Activated CD4-positive, alpha-beta memory T cell treated with anti-CD3 and anti-CD28 coated beads, Interleukin-2, amount 10 ng/mL, durations not matched to agents 7 days and 5 days (primary cell): ENCODE measurements around the gene HORMAD2. TPM values are rescaled to one million over a fixed set of nuclear protein-coding genes. Genes with fewer than 3 reads are reported as not detected.

Experiments
- CTCF ChIA-PET: fragments of 350-600 bp; sonication (Branson Sonifier 250); formaldehyde crosslinking; loops from one replicate; lab custom pipeline; 2021; ENCODE audit warnings: antibody characterized with exemption, inconsistent platforms; lab: Charles Lee
- POLR2A ChIA-PET: fragments of 350-600 bp; sonication (Branson Sonifier 250); formaldehyde crosslinking; loops from one replicate; lab custom pipeline; 2021; ENCODE audit warnings: antibody characterized with exemption; lab: Charles Lee
- DNase-seq: peaks from one replicate; pipeline ENCODE4 v3.0.0-alpha.2; 2020
- H3K27ac Mint-ChIP-seq: one replicate; pipeline ENCODE4 v1.8.0; 2021; ENCODE audit warnings: mild to moderate bottlenecking, mixed read lengths
- H3K27me3 Mint-ChIP-seq: one replicate; pipeline ENCODE4 v1.8.0; 2021; ENCODE audit warnings: mixed read lengths
- H3K36me3 Mint-ChIP-seq: one replicate; pipeline ENCODE4 v1.8.0; 2021; ENCODE audit warnings: low read depth, mixed read lengths
- H3K4me1 Mint-ChIP-seq: one replicate; pipeline ENCODE4 v1.8.0; 2021; ENCODE audit warnings: mixed read lengths
- H3K4me3 Mint-ChIP-seq: one replicate; pipeline ENCODE4 v1.8.0; 2021; ENCODE audit warnings: mild to moderate bottlenecking, mixed read lengths
- H3K9me3 Mint-ChIP-seq: one replicate; pipeline ENCODE4 v1.8.0; 2021; ENCODE audit warnings: mixed read lengths
- total RNA-seq, 2 experiments: library from RNA; stranded (reverse); gene quantifications; one replicate each; pipeline ENCODE4 v1.2.3, GENCODE V29; 2021

Gene HORMAD2
- total RNA-seq = under 1 TPM in 1 of 2 experiments, not detected in 1; 0.23 TPM

GRCh38 chr22:30079952-30080533, at the start of gene HORMAD2:
HORMAD2 (plus strand) TSS chr22:30080464; CDS start chr22:30093953, 13,489 bp downstream.
- Mint-ChIP-seq H3K27ac (peak within 1 kb of the TSS; percentile 80), H3K4me3 (no peak within 1 kb of the TSS), H3K9me3 (no peaks in the 10 kb centered on the region), H3K27me3 (peaks cover 5% of the 10 kb centered on the region), H3K36me3 (no peaks in the 10 kb centered on the region), H3K4me1 (peaks cover 11% of the 10 kb centered on the region)
- no peak for DNase-seq
- ChIA-PET POLR2A (no interaction called here), CTCF (interaction anchor here (1.0 kb wide), 1 partner anchor 9 kb away, joined by 5 read pairs; no protein-coding TSS in a partner anchor)

- no peak for DNase-seq
- Mint-ChIP-seq H3K4me3 (no peak overlapping the region), H3K27ac (no peak overlapping the region), H3K4me1 (peaks cover 9% of the 10 kb centered on the region), H3K36me3 (peaks cover 8% of the 10 kb centered on the region), H3K9me3 (no peaks in the 10 kb centered on the region), H3K27me3 (no peaks in the 10 kb centered on the region)
- ChIA-PET POLR2A (no interaction called here), CTCF (no interaction called here)
These were observed 48.9 kb upstream of the HORMAD2 start for GRCh38 chr22:30031328-30031727.

- DNase-seq = no peak
- Mint-ChIP-seq H3K4me1 (peaks cover 6% of the 10 kb centered on the region), H3K27me3 (no peaks in the 10 kb centered on the region), H3K4me3 (no peak overlapping the region), H3K9me3 (no peaks in the 10 kb centered on the region), H3K27ac (no peak overlapping the region), H3K36me3 (peaks cover 3% of the 10 kb centered on the region)
- ChIA-PET POLR2A (no interaction called here), CTCF (no interaction called here)
These were observed 48.4 kb upstream of the HORMAD2 start for GRCh38 chr22:30031764-30032455.

GRCh38 chr22:30033137-30033536, 47.1 kb upstream of the HORMAD2 start:
- no peaks in the 10 kb centered on the region for H3K27me3 Mint-ChIP-seq
- no peak overlapping the region for H3K4me3 Mint-ChIP-seq
- no peaks in the 10 kb centered on the region for H3K9me3 Mint-ChIP-seq
- POLR2A ChIA-PET = interaction anchor here (1.0 kb wide), 1 partner anchor 15 kb away, joined by 3 read pairs; no protein-coding TSS in a partner anchor
- CTCF ChIA-PET = interaction anchor here (0.6 kb wide), 1 partner anchor 58 kb away, joined by 8 read pairs; no protein-coding TSS in a partner anchor
- DNase-seq = no peak
- no peak overlapping the region for H3K27ac Mint-ChIP-seq
- H3K4me1 Mint-ChIP-seq = no peaks in the 10 kb centered on the region
- no peaks in the 10 kb centered on the region for H3K36me3 Mint-ChIP-seq

GRCh38 chr22:30033901-30034300, 46.4 kb upstream of the HORMAD2 start:
- Mint-ChIP-seq H3K27me3 (no peaks in the 10 kb centered on the region), H3K4me3 (no peak overlapping the region), H3K4me1 (no peaks in the 10 kb centered on the region), H3K9me3 (no peaks in the 10 kb centered on the region), H3K36me3 (no peaks in the 10 kb centered on the region), H3K27ac (no peak overlapping the region)
- DNase-seq = no peak
- ChIA-PET CTCF (interaction anchor here (0.6 kb wide), 1 partner anchor 57 kb away, joined by 8 read pairs; no protein-coding TSS in a partner anchor), POLR2A (interaction anchor here (1.0 kb wide), 1 partner anchor 15 kb away, joined by 3 read pairs; no protein-coding TSS in a partner anchor)

- H3K27me3 Mint-ChIP-seq = peaks cover 3% of the 10 kb centered on the region
- no peaks in the 10 kb centered on the region for H3K36me3 Mint-ChIP-seq
- H3K4me3 Mint-ChIP-seq = no peak overlapping the region
- H3K27ac Mint-ChIP-seq = no peak overlapping the region
- no peak for DNase-seq
- H3K4me1 Mint-ChIP-seq = no peaks in the 10 kb centered on the region
- CTCF ChIA-PET = no interaction called here
- POLR2A ChIA-PET = no interaction called here
- H3K9me3 Mint-ChIP-seq = no peaks in the 10 kb centered on the region
These were observed 43.6 kb upstream of the HORMAD2 start for GRCh38 chr22:30036656-30037055.

GRCh38 chr22:30038219-30038618, 42.0 kb upstream of the HORMAD2 start:
- H3K27ac Mint-ChIP-seq = no peak overlapping the region
- H3K9me3 Mint-ChIP-seq = no peaks in the 10 kb centered on the region
- H3K27me3 Mint-ChIP-seq = peaks cover 4% of the 10 kb centered on the region
- CTCF ChIA-PET = no interaction called here
- no peak overlapping the region for H3K4me3 Mint-ChIP-seq
- DNase-seq = no peak
- H3K36me3 Mint-ChIP-seq = no peaks in the 10 kb centered on the region
- POLR2A ChIA-PET = no interaction called here
- H3K4me1 Mint-ChIP-seq = no peaks in the 10 kb centered on the region

- no peak overlapping the region for H3K27ac Mint-ChIP-seq
- DNase-seq = no peak
- H3K27me3 Mint-ChIP-seq = peaks cover 7% of the 10 kb centered on the region
- H3K4me1 Mint-ChIP-seq = no peaks in the 10 kb centered on the region
- no peak overlapping the region for H3K4me3 Mint-ChIP-seq
- ChIA-PET CTCF (no interaction called here), POLR2A (no interaction called here)
- H3K9me3 Mint-ChIP-seq = no peaks in the 10 kb centered on the region
- H3K36me3 Mint-ChIP-seq = no peaks in the 10 kb centered on the region
These were observed 39.6 kb upstream of the HORMAD2 start for GRCh38 chr22:30040499-30041260.

GRCh38 chr22:30041475-30041874, 38.8 kb upstream of the HORMAD2 start:
- Mint-ChIP-seq H3K4me1 (no peaks in the 10 kb centered on the region), H3K4me3 (no peak overlapping the region), H3K9me3 (no peaks in the 10 kb centered on the region), H3K36me3 (no peaks in the 10 kb centered on the region), H3K27ac (no peak overlapping the region), H3K27me3 (peaks cover 7% of the 10 kb centered on the region)
- no peak for DNase-seq
- ChIA-PET POLR2A (no interaction called here), CTCF (no interaction called here)

GRCh38 chr22:30041881-30042280, 38.4 kb upstream of the HORMAD2 start:
- Mint-ChIP-seq H3K4me1 (peaks cover 1% of the 10 kb centered on the region), H3K4me3 (no peak overlapping the region), H3K36me3 (no peaks in the 10 kb centered on the region), H3K27ac (no peak overlapping the region), H3K27me3 (peaks cover 7% of the 10 kb centered on the region), H3K9me3 (no peaks in the 10 kb centered on the region)
- ChIA-PET CTCF (interaction anchor here (0.5 to 0.7 kb wide), 2 partner anchors 24 to 306 kb away, joined by 3 read pairs; no protein-coding TSS in a partner anchor), POLR2A (no interaction called here)
- no peak for DNase-seq

GRCh38 chr22:30043161-30043560, 37.1 kb upstream of the HORMAD2 start:
- H3K4me1 Mint-ChIP-seq = peaks cover 9% of the 10 kb centered on the region
- POLR2A ChIA-PET = no interaction called here
- CTCF ChIA-PET = interaction anchor here (0.5 to 0.9 kb wide), 2 partner anchors 37 to 178 kb away, joined by 3 to 4 read pairs; no protein-coding TSS in a partner anchor

GRCh38 chr22:30044369-30044768, 35.9 kb upstream of the HORMAD2 start:
- peaks cover 9% of the 10 kb centered on the region for H3K4me1 Mint-ChIP-seq
- H3K27me3 Mint-ChIP-seq = peaks cover 7% of the 10 kb centered on the region
- H3K36me3 Mint-ChIP-seq = no peaks in the 10 kb centered on the region
- POLR2A ChIA-PET = no interaction called here
- no peak overlapping the region for H3K4me3 Mint-ChIP-seq
- H3K27ac Mint-ChIP-seq = no peak overlapping the region
- CTCF ChIA-PET = no interaction called here
- no peak for DNase-seq
- no peaks in the 10 kb centered on the region for H3K9me3 Mint-ChIP-seq

More at GRCh38 chr22:30043161-30043560, 37.1 kb upstream of the HORMAD2 start:
- no peak overlapping the region for H3K27ac Mint-ChIP-seq
- no peak overlapping the region for H3K4me3 Mint-ChIP-seq
- peaks cover 7% of the 10 kb centered on the region for H3K27me3 Mint-ChIP-seq
- H3K36me3 Mint-ChIP-seq = no peaks in the 10 kb centered on the region
- no peaks in the 10 kb centered on the region for H3K9me3 Mint-ChIP-seq
- DNase-seq = no peak
